SU-DHL-6 (cell line): Measurements from ENCODE around the gene WSB2.

Source experiments
- H2AFZ ChIP-seq: fragments of 200-600 bp; sonication (generic); 2 replicates; pipeline ENCODE4 v1.6.1; 2014; ENCODE audit warnings: low read depth, mild to moderate bottlenecking, moderate library complexity, mixed read lengths, antibody characterized with exemption, low read length; ENCODE audit not compliant: severe bottlenecking
- H3F3A ChIP-seq: fragments of 200-600 bp; shearing (Covaris generic); 2 replicates; pipeline ENCODE4 v1.6.0; 2016; ENCODE audit warnings: antibody characterized with exemption, mild to moderate bottlenecking; ENCODE audit not compliant: insufficient read depth
- H3K27ac ChIP-seq: fragments of 200-600 bp; sonication (generic); 2 replicates; pipeline ENCODE4 v1.5.1; 2016; ENCODE audit warnings: low read depth, mild to moderate bottlenecking, low read length, moderate library complexity, mixed read lengths
- H3K27me3 ChIP-seq: fragments of 200-600 bp; sonication (generic), shearing (Covaris generic); 2 replicates; pipeline ENCODE4 v1.6.0; 2014; ENCODE audit warnings: mild to moderate bottlenecking, low read length
- H3K36me3 ChIP-seq: fragments of 200-600 bp; sonication (generic); 2 replicates; pipeline ENCODE4 v1.6.1; 2014; ENCODE audit warnings: mild to moderate bottlenecking, low read length, mixed read lengths
- H3K4me2 ChIP-seq: fragments of 300-600, 200-600 bp; shearing (Covaris generic), sonication (generic); 2 replicates; pipeline ENCODE4 v1.6.0; 2014; ENCODE audit warnings: low read length, low read depth, mild to moderate bottlenecking; ENCODE audit not compliant: poor library complexity, severe bottlenecking
- H3K4me3 ChIP-seq: fragments of 200-600 bp; sonication (generic); 2 replicates; pipeline ENCODE4 v1.5.1; 2014; ENCODE audit warnings: antibody characterized with exemption, low read length, mild to moderate bottlenecking, mixed read lengths; ENCODE audit not compliant: insufficient read depth, poor library complexity, severe bottlenecking
- H3K79me2 ChIP-seq: fragments of 200-600 bp; sonication (generic); 2 replicates; pipeline ENCODE4 v1.6.1; 2014; ENCODE audit warnings: mild to moderate bottlenecking, low read length, moderate library complexity; ENCODE audit not compliant: insufficient read depth
- H3K9ac ChIP-seq: fragments of 200-600 bp; sonication (generic); 2 replicates; pipeline ENCODE4 v1.7.0; 2014; ENCODE audit warnings: mild to moderate bottlenecking, low read length
- H3K9me2 ChIP-seq: fragments of 200-600 bp; sonication (generic); replicated peaks from 2 replicates; pipeline ENCODE4 v1.6.1; 2014; ENCODE audit warnings: low read length; ENCODE audit not compliant: insufficient read depth
- H3K9me3 ChIP-seq: fragments of 200-600 bp; sonication (generic); 2 replicates; pipeline ENCODE4 v1.6.1; 2014; ENCODE audit warnings: low read length, mixed read lengths; ENCODE audit not compliant: insufficient read depth
- H4K20me1 ChIP-seq: fragments of 200-600 bp; sonication (generic); 2 replicates; pipeline ENCODE4 v1.6.1; 2014; ENCODE audit warnings: low read depth, mild to moderate bottlenecking, antibody characterized with exemption, low read length, moderate library complexity, mixed read lengths
- EZH2phosphoT487 ChIP-seq: fragments of 200-600 bp; sonication (generic), shearing (Covaris generic); conservative IDR thresholded peaks from 2 replicates; pipeline ENCODE4 v1.6.1; 2018; ENCODE audit warnings: mild to moderate bottlenecking, antibody characterized with exemption, low read length, moderate library complexity, mixed read lengths
- TF ChIP-seq, protein P1 (sequence below): fragments of 200-600 bp; sonication (generic); IDR thresholded peaks from one replicate; pipeline ENCODE4 v1.5.1; 2017; ENCODE audit warnings: antibody characterized with exemption, mild to moderate bottlenecking, low read length, moderate library complexity; ENCODE audit not compliant: insufficient read depth, poor library complexity, severe bottlenecking

WSB2 gene

GRCh38 chr12:118017926-118018325, 43.1 kb downstream of the WSB2 start:
- TF ChIP-seq, protein P1, sequence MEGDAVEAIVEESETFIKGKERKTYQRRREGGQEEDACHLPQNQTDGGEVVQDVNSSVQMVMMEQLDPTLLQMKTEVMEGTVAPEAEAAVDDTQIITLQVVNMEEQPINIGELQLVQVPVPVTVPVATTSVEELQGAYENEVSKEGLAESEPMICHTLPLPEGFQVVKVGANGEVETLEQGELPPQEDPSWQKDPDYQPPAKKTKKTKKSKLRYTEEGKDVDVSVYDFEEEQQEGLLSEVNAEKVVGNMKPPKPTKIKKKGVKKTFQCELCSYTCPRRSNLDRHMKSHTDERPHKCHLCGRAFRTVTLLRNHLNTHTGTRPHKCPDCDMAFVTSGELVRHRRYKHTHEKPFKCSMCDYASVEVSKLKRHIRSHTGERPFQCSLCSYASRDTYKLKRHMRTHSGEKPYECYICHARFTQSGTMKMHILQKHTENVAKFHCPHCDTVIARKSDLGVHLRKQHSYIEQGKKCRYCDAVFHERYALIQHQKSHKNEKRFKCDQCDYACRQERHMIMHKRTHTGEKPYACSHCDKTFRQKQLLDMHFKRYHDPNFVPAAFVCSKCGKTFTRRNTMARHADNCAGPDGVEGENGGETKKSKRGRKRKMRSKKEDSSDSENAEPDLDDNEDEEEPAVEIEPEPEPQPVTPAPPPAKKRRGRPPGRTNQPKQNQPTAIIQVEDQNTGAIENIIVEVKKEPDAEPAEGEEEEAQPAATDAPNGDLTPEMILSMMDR = no peak
- no peak for TF ChIP-seq EZH2phosphoT487
- H3K4me2 ChIP-seq = peak overlapping the region; percentile 79
- H3K27me3 ChIP-seq = no peaks in the 10 kb centered on the region
- no peak overlapping the region for H3K27ac ChIP-seq
- no peak overlapping the region for H2AFZ ChIP-seq
- peak overlapping the region; percentile 83 for H3K9ac ChIP-seq
- no peaks in the 10 kb centered on the region for H3K9me2 ChIP-seq
- H3F3A ChIP-seq = no peaks in the 10 kb centered on the region
- H3K4me3 ChIP-seq = peak overlapping the region; percentile 66
- H3K36me3 ChIP-seq = peaks cover 21% of the 10 kb centered on the region
- H3K79me2 ChIP-seq = peaks cover 28% of the 10 kb centered on the region
- no peaks in the 10 kb centered on the region for H3K9me3 ChIP-seq
- H4K20me1 ChIP-seq = peaks cover 2% of the 10 kb centered on the region; the same call in 1 of the 2 replicates

- Histone ChIP-seq H3K9me2 (no peaks in the 10 kb centered on the region), H2AFZ (peak within 1 kb of the TSS; percentile 76)
These were observed 44.3 kb downstream of the WSB2 start, which contains the start of gene RFC5 for GRCh38 chr12:118016424-118017264. TSS of gene RFC5 (plus strand) at chr12:118016703. CDS start at chr12:118016828, 125 bp downstream.

DNA sequence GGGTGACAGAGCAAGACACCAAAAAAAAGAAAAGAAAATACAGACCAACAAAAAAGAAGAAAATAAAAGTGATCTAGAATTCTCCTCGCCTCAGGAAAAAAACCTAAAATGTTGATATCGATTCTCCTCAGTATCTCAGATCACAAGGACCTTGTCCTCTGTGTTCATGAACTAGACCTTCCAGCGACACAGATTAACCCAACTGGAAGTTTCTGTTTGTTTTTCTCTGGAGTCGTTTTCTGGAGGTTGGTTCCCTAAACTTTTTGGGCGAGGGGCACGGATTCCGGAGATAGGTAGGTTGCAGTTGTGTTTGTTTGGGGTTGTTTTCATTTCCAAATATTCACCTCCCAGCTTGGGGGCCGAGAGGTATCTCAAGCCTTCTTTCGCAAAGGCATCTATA, 45.0 kb downstream of the WSB2 start:
- no peak overlapping the region for H2AFZ ChIP-seq
- peak overlapping the region; percentile 79 for H3K4me2 ChIP-seq
- no peak for TF ChIP-seq EZH2phosphoT487
- TF ChIP-seq, protein P1 = no peak
- no peak overlapping the region for H3K27ac ChIP-seq
- peaks cover 20% of the 10 kb centered on the region for H3K36me3 ChIP-seq
- H3K9me3 ChIP-seq = no peaks in the 10 kb centered on the region
- H3K27me3 ChIP-seq = no peaks in the 10 kb centered on the region
- H4K20me1 ChIP-seq = peaks cover 2% of the 10 kb centered on the region; the same call in 1 of the 2 replicates
- H3K9ac ChIP-seq = peak overlapping the region; percentile 83; the same call in 1 of the 2 replicates
- no peak overlapping the region for H3K4me3 ChIP-seq
- H3F3A ChIP-seq = no peaks in the 10 kb centered on the region
- peaks cover 28% of the 10 kb centered on the region for H3K79me2 ChIP-seq
- H3K9me2 ChIP-seq = no peaks in the 10 kb centered on the region

More at GRCh38 chr12:118016424-118017264, 44.3 kb downstream of the WSB2 start, which contains the start of gene RFC5:
- Histone ChIP-seq H3K4me2 (peak within 1 kb of the TSS; percentile 79), H3K9ac (peak within 1 kb of the TSS; percentile 83), H3K27ac (peak within 1 kb of the TSS; percentile 40; the same call in 1 of the 2 replicates), H4K20me1 (peaks cover 2% of the 10 kb centered on the region; the same call in 1 of the 2 replicates), H3F3A (no peaks in the 10 kb centered on the region), H3K36me3 (peaks cover 21% of the 10 kb centered on the region), H3K27me3 (no peaks in the 10 kb centered on the region), H3K9me3 (no peaks in the 10 kb centered on the region), H3K79me2 (peaks cover 28% of the 10 kb centered on the region), H3K4me3 (peak within 1 kb of the TSS; percentile 66)
- TF ChIP-seq, protein P1 = no peak
- TF ChIP-seq EZH2phosphoT487 = no peak
